ENCODE data around the gene PCSK1. TPM values are rescaled to one million over a fixed set of nuclear protein-coding genes. Genes with fewer than 3 reads are reported as not detected.

The PCSK1 gene
- total and polyA plus RNA-seq, 2 of the 8 experiments (the other 6 are each of a cell fraction or from before 2014, with no cell fraction given), result 1.3 to 3.2 TPM

GRCh38 chr5:96387616-96388015 lies 45.4 kb downstream of the PCSK1 start (continued):
- no peak for TF ChIP-seq CHD7 (IDR thresholded peaks at IDR 0.05; ENCODE audit: insufficient replicate concordance, low read length)
- TF ChIP-seq GTF2F1 (IDR thresholded peaks at IDR 0.05; ENCODE audit: borderline replicate concordance, low read depth, low read length), result no peak
- TF ChIP-seq E2F6 (IDR thresholded peaks at IDR 0.05), result no peak
- no peak for TF ChIP-seq BCL11A (IDR thresholded peaks at IDR 0.05; ENCODE audit: low read depth in 2 of 2, low read length in 2 of 2)
- TF ChIP-seq POLR2AphosphoS5 (IDR thresholded peaks at IDR 0.05; ENCODE audit: low read depth, low read length), result no peak
- no peak for TF ChIP-seq SP2 (IDR thresholded peaks at IDR 0.05; ENCODE audit: low read length)
- no peak for TF ChIP-seq ASH2L (IDR thresholded peaks at IDR 0.05; ENCODE audit: low read length)
- no peak for TF ChIP-seq TAF1 (IDR thresholded peaks at IDR 0.05; ENCODE audit: low read depth, low read length)
- TF ChIP-seq GABPA (IDR thresholded peaks at IDR 0.05; ENCODE audit: borderline replicate concordance, insufficient read depth, low read length), result no peak
- TF ChIP-seq SRF (IDR thresholded peaks at IDR 0.05; ENCODE audit: low read depth, low read length), result no peak
- TF ChIP-seq CHD2 (IDR thresholded peaks at IDR 0.05; ENCODE audit: low read length), result no peak
- no peak for TF ChIP-seq RXRA (IDR thresholded peaks at IDR 0.05; ENCODE audit: insufficient read depth, low read depth, low read length)
- TF ChIP-seq CREB1 (IDR thresholded peaks at IDR 0.05), result no peak

All from H1 (cell line).